ENCODE measurements around the gene KLHL17. TPM values are rescaled to one million over a fixed set of nuclear protein-coding genes. Genes with fewer than 3 reads are reported as not detected.

Gene KLHL17
- total and polyA plus RNA-seq, 4 donors = 0.98 to 5.4 (median 2.1) TPM

GRCh38 chr1:950881-951280, 9.5 kb upstream of the KLHL17 start:
- no peaks in the 10 kb centered on the region for H3K4me1 ChIP-seq (ENCODE audit: control insufficient read depth in 4 of 4, insufficient read depth in 4 of 4, low read length in 3 of 4)
- no peak overlapping the region for H3K9ac ChIP-seq (ENCODE audit: low read depth in 1 of 2, low read length in 2 of 2)
- H3K27ac ChIP-seq (ENCODE audit: low read depth in 1 of 2, low read length in 2 of 2) = no peak overlapping the region
- peaks cover 26 to 95% (median 35%) of the 10 kb centered on the region in 4 donors for H3K36me3 ChIP-seq (ENCODE audit: control insufficient read depth in 4 of 4, insufficient read depth in 3 of 4, low read depth in 1 of 4, low read length in 3 of 4)
- no peak for TF ChIP-seq JUND (IDR thresholded peaks at IDR 0.05)
- TF ChIP-seq, protein P1, sequence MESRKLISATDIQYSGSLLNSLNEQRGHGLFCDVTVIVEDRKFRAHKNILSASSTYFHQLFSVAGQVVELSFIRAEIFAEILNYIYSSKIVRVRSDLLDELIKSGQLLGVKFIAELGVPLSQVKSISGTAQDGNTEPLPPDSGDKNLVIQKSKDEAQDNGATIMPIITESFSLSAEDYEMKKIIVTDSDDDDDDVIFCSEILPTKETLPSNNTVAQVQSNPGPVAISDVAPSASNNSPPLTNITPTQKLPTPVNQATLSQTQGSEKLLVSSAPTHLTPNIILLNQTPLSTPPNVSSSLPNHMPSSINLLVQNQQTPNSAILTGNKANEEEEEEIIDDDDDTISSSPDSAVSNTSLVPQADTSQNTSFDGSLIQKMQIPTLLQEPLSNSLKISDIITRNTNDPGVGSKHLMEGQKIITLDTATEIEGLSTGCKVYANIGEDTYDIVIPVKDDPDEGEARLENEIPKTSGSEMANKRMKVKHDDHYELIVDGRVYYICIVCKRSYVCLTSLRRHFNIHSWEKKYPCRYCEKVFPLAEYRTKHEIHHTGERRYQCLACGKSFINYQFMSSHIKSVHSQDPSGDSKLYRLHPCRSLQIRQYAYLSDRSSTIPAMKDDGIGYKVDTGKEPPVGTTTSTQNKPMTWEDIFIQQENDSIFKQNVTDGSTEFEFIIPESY (IDR thresholded peaks at IDR 0.05) = no peak
- TF ChIP-seq, protein P2, sequence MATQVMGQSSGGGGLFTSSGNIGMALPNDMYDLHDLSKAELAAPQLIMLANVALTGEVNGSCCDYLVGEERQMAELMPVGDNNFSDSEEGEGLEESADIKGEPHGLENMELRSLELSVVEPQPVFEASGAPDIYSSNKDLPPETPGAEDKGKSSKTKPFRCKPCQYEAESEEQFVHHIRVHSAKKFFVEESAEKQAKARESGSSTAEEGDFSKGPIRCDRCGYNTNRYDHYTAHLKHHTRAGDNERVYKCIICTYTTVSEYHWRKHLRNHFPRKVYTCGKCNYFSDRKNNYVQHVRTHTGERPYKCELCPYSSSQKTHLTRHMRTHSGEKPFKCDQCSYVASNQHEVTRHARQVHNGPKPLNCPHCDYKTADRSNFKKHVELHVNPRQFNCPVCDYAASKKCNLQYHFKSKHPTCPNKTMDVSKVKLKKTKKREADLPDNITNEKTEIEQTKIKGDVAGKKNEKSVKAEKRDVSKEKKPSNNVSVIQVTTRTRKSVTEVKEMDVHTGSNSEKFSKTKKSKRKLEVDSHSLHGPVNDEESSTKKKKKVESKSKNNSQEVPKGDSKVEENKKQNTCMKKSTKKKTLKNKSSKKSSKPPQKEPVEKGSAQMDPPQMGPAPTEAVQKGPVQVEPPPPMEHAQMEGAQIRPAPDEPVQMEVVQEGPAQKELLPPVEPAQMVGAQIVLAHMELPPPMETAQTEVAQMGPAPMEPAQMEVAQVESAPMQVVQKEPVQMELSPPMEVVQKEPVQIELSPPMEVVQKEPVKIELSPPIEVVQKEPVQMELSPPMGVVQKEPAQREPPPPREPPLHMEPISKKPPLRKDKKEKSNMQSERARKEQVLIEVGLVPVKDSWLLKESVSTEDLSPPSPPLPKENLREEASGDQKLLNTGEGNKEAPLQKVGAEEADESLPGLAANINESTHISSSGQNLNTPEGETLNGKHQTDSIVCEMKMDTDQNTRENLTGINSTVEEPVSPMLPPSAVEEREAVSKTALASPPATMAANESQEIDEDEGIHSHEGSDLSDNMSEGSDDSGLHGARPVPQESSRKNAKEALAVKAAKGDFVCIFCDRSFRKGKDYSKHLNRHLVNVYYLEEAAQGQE (IDR thresholded peaks at IDR 0.05) = no peak
- TF ChIP-seq FOXA1 (IDR thresholded peaks at IDR 0.05) = no peak
- TF ChIP-seq GABPA (IDR thresholded peaks at IDR 0.05 in 1 of 2, conservative IDR thresholded peaks at IDR 0.05 in 1 of 2) = no peak
- TF ChIP-seq CTCF (IDR thresholded peaks at IDR 0.05; ENCODE audit: low read depth, low read length, missing input control) = no peak
- TF ChIP-seq YY1 (IDR thresholded peaks at IDR 0.05) = no peak
- TF ChIP-seq SP1 (IDR thresholded peaks at IDR 0.05) = no peak
- no peak for TF ChIP-seq ATF3 (IDR thresholded peaks at IDR 0.05)
- TF ChIP-seq HNF4A (conservative IDR thresholded peaks at IDR 0.05) = no peak
- no peak for TF ChIP-seq FOXA2 (IDR thresholded peaks at IDR 0.05)
- no peak for TF ChIP-seq RXRA (IDR thresholded peaks at IDR 0.05)
- TF ChIP-seq MAX (IDR thresholded peaks at IDR 0.05) = no peak
- TF ChIP-seq TAF1 (conservative IDR thresholded peaks at IDR 0.05) = no peak
- no peak for TF ChIP-seq EGR1 (IDR thresholded peaks at IDR 0.05; ENCODE audit: low read depth in 2 of 2)
- TF ChIP-seq HNF4G (IDR thresholded peaks at IDR 0.05) = no peak
- TF ChIP-seq RAD21 (IDR thresholded peaks at IDR 0.05) = no peak
- no peak for TF ChIP-seq NR2F2 (IDR thresholded peaks at IDR 0.05)
- WGBS = 96% methylated on average over 23 of the region's 23 CpGs
- H3K4me3 ChIP-seq (ENCODE audit: low read depth in 1 of 3, low read length in 3 of 3) = no peak overlapping the region
- H3K27me3 ChIP-seq (ENCODE audit: control insufficient read depth in 4 of 4, insufficient read depth in 4 of 4, low read length in 3 of 4) = no peaks in the 10 kb centered on the region
- no peak for DNase-seq (ENCODE audit: low spot score)
- no peaks in the 10 kb centered on the region for H3K9me3 ChIP-seq (ENCODE audit: control insufficient read depth in 4 of 4, low read length in 3 of 4)
